KMS-11 (cell line): ENCODE measurements around the gene SLC4A1.
A peak's percentile ranks its signal among the peaks of the same experiment; 100 is the strongest.

Experiments used
- H2AFZ ChIP-seq: fragments of 200-600 bp; sonication (generic); 2 replicates; pipeline ENCODE4 v1.6.1; 2016; ENCODE audit warnings: antibody characterized with exemption, mixed run types, low read depth
- H3K27ac ChIP-seq: fragments of 200-600 bp; sonication (generic); 2 replicates; pipeline ENCODE4 v1.6.1; 2016; ENCODE audit warnings: mild to moderate bottlenecking, mixed run types
- H3K27me3 ChIP-seq: fragments of 200-600 bp; sonication (generic); 2 replicates; pipeline ENCODE4 v1.6.1; 2017; ENCODE audit warnings: mild to moderate bottlenecking, low read depth, mixed run types, moderate library complexity; ENCODE audit not compliant: insufficient read depth
- H3K36me3 ChIP-seq: fragments of 200-600 bp; sonication (generic); 2 replicates; pipeline ENCODE4 v1.6.1; 2017; ENCODE audit warnings: mild to moderate bottlenecking, mixed run types; ENCODE audit not compliant: insufficient read depth
- H3K4me1 ChIP-seq: fragments of 200-600 bp; sonication (generic); 2 replicates; pipeline ENCODE4 v1.6.1; 2016; ENCODE audit warnings: mild to moderate bottlenecking, low read depth, mixed run types; ENCODE audit not compliant: poor library complexity, severe bottlenecking
- H3K4me2 ChIP-seq: fragments of 200-600 bp; sonication (generic); 2 replicates; pipeline ENCODE4 v1.7.0; 2016; ENCODE audit warnings: mild to moderate bottlenecking, mixed run types
- H3K4me3 ChIP-seq: fragments of 200-600 bp; sonication (generic); IDR thresholded peaks from 2 replicates; pipeline ENCODE4 v1.6.1; 2017; ENCODE audit warnings: low read depth, low read length, mixed read lengths; ENCODE audit not compliant: insufficient read depth
- H3K79me2 ChIP-seq: fragments of 200-600 bp; sonication (generic); 2 replicates; pipeline ENCODE4 v1.6.1; 2016; ENCODE audit warnings: low read depth, mixed run types; ENCODE audit not compliant: insufficient read depth
- H3K9ac ChIP-seq: fragments of 200-600 bp; sonication (generic); 2 replicates; pipeline ENCODE4 v1.6.1; 2016; ENCODE audit warnings: mild to moderate bottlenecking, mixed run types
- H4K20me1 ChIP-seq: fragments of 200-600 bp; sonication (generic); 2 replicates; pipeline ENCODE4 v1.6.1; 2016; ENCODE audit warnings: mild to moderate bottlenecking, mixed run types; ENCODE audit not compliant: insufficient read depth
- TF ChIP-seq, protein P1 (sequence below): fragments of 200-600 bp; sonication (generic); conservative IDR thresholded peaks from 2 replicates; pipeline ENCODE4 v1.6.1; 2017; ENCODE audit warnings: low read depth, mild to moderate bottlenecking, antibody characterized with exemption, low read length, moderate library complexity, mixed read lengths

Gene SLC4A1

GRCh38 chr17:44207319-44207718 is 60.6 kb downstream of the SLC4A1 start:
- Histone ChIP-seq H3K9ac (no peak overlapping the region), H3K27me3 (no peaks in the 10 kb centered on the region), H3K4me3 (no peak overlapping the region), H4K20me1 (no peaks in the 10 kb centered on the region), H3K4me2 (no peak overlapping the region), H2AFZ (no peak overlapping the region), H3K79me2 (no peaks in the 10 kb centered on the region), H3K27ac (no peak overlapping the region), H3K36me3 (no peaks in the 10 kb centered on the region; the same call in 1 of the 2 replicates), H3K4me1 (peaks cover 34% of the 10 kb centered on the region)
- TF ChIP-seq, protein P1, sequence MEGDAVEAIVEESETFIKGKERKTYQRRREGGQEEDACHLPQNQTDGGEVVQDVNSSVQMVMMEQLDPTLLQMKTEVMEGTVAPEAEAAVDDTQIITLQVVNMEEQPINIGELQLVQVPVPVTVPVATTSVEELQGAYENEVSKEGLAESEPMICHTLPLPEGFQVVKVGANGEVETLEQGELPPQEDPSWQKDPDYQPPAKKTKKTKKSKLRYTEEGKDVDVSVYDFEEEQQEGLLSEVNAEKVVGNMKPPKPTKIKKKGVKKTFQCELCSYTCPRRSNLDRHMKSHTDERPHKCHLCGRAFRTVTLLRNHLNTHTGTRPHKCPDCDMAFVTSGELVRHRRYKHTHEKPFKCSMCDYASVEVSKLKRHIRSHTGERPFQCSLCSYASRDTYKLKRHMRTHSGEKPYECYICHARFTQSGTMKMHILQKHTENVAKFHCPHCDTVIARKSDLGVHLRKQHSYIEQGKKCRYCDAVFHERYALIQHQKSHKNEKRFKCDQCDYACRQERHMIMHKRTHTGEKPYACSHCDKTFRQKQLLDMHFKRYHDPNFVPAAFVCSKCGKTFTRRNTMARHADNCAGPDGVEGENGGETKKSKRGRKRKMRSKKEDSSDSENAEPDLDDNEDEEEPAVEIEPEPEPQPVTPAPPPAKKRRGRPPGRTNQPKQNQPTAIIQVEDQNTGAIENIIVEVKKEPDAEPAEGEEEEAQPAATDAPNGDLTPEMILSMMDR, result no peak

DNA sequence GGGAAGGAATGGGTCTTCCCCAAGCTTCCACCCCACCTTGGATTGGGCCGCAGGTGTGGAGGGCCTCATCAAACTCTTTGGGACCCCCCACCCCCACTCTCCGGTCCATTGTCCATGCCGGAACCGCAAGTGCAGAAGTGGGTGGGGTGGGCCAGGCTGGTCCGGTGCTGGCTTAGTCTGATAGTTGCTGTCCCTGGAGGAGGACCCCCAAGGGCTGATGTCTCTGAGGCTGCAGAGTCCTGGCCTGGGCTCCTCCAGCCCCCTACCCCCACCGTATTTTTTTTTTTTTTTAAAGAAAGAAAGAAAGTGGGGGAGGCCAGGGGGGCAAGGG is 61.1 kb downstream of the SLC4A1 start:
- Histone ChIP-seq H3K9ac (no peak overlapping the region), H2AFZ (no peak overlapping the region), H4K20me1 (no peaks in the 10 kb centered on the region), H3K36me3 (no peaks in the 10 kb centered on the region; the same call in 1 of the 2 replicates), H3K27me3 (no peaks in the 10 kb centered on the region), H3K4me3 (no peak overlapping the region), H3K79me2 (no peaks in the 10 kb centered on the region), H3K4me1 (peaks cover 34% of the 10 kb centered on the region), H3K27ac (no peak overlapping the region), H3K4me2 (no peak overlapping the region)
- TF ChIP-seq, protein P1, result 0 out of 2 replicates have a peak, but pooled peaks have one; percentile 6

GRCh38 chr17:44205962-44206824 is 61.7 kb downstream of the SLC4A1 start:
- Histone ChIP-seq H3K4me2 (no peak overlapping the region), H2AFZ (no peak overlapping the region), H3K79me2 (no peaks in the 10 kb centered on the region), H3K36me3 (no peaks in the 10 kb centered on the region; the same call in 1 of the 2 replicates), H4K20me1 (no peaks in the 10 kb centered on the region), H3K27ac (no peak overlapping the region), H3K9ac (no peak overlapping the region), H3K4me3 (no peak overlapping the region), H3K27me3 (no peaks in the 10 kb centered on the region), H3K4me1 (peaks cover 36% of the 10 kb centered on the region)
- TF ChIP-seq, protein P1, result 0 out of 2 replicates have a peak, but pooled peaks have one; percentile 15

- H3K4me2 ChIP-seq, result no peak overlapping the region
- no peak overlapping the region for H2AFZ ChIP-seq
- H3K4me3 ChIP-seq, result no peak overlapping the region
- H3K27me3 ChIP-seq, result no peaks in the 10 kb centered on the region
- H3K9ac ChIP-seq, result no peak overlapping the region
- no peaks in the 10 kb centered on the region for H3K79me2 ChIP-seq
- peaks cover 24% of the 10 kb centered on the region for H3K4me1 ChIP-seq
- no peak overlapping the region; the same call in 1 of the 2 replicates for H3K27ac ChIP-seq
- TF ChIP-seq, protein P1, result no peak
- H3K36me3 ChIP-seq, result no peaks in the 10 kb centered on the region; the same call in 1 of the 2 replicates
- no peaks in the 10 kb centered on the region for H4K20me1 ChIP-seq
Observed at GRCh38 chr17:44204441-44204882, 63.5 kb downstream of the SLC4A1 start.
